NT2/D1 (cell line): ENCODE results near the gene LRMDA.

Source experiments
- DNase-seq: peaks from one replicate; pipeline ENCODE4 v3.0.0-alpha.2; 2011; ENCODE audit warnings: low read depth, low spot score
- H3K27me3 ChIP-seq: 2 replicates; pipeline ENCODE4 v1.6.0; 2011; ENCODE audit warnings: mild to moderate bottlenecking; ENCODE audit not compliant: insufficient read length, insufficient read depth
- H3K36me3 ChIP-seq: 2 replicates; pipeline ENCODE4 v1.6.1; 2011; ENCODE audit warnings: mild to moderate bottlenecking, low read length, mixed read lengths; ENCODE audit not compliant: insufficient read depth, insufficient read length
- H3K4me1 ChIP-seq: 2 replicates; pipeline ENCODE4 v1.5.1; 2011; ENCODE audit not compliant: insufficient read depth, insufficient read length
- H3K4me3 ChIP-seq: 2 replicates; pipeline ENCODE4 v1.5.1; 2011; ENCODE audit warnings: low read depth; ENCODE audit not compliant: insufficient read length
- H3K9ac ChIP-seq: 2 replicates; pipeline ENCODE4 v1.6.0; 2011; ENCODE audit warnings: low read depth; ENCODE audit not compliant: insufficient read length
- H3K9me3 ChIP-seq: 2 replicates; pipeline ENCODE4 v1.5.1; 2011; ENCODE audit warnings: mild to moderate bottlenecking, low read length; ENCODE audit not compliant: insufficient read depth
- SUZ12 ChIP-seq: IDR thresholded peaks from 2 replicates; pipeline ENCODE4 v1.6.1; 2011; ENCODE audit not compliant: insufficient read length, insufficient read depth; ENCODE audit errors: extremely low read depth
- YY1 ChIP-seq: IDR thresholded peaks from 2 replicates; pipeline ENCODE4 v1.6.1; 2011; ENCODE audit not compliant: insufficient read length, insufficient read depth
- ZNF274 ChIP-seq: IDR thresholded peaks from 2 replicates; pipeline ENCODE4 v1.6.1; 2011; ENCODE audit warnings: mild to moderate bottlenecking, low read depth, low read length

LRMDA gene

GRCh38 chr10:76201962-76202361 is 770.5 kb downstream of the LRMDA start:
- no peaks in the 10 kb centered on the region for H3K4me1 ChIP-seq
- H3K4me3 ChIP-seq = no peak overlapping the region
- no peaks in the 10 kb centered on the region; the same call in 1 of the 2 replicates for H3K9me3 ChIP-seq
- no peak overlapping the region for H3K9ac ChIP-seq
- H3K36me3 ChIP-seq = no peaks in the 10 kb centered on the region
- H3K27me3 ChIP-seq = no peaks in the 10 kb centered on the region
- TF ChIP-seq YY1 (no peak), SUZ12 (no peak), ZNF274 (no peak)
- no peak for DNase-seq

GRCh38 chr10:76202777-76203176 is 771.4 kb downstream of the LRMDA start:
- DNase-seq = no peak

GRCh38 chr10:76205361-76205760 is 773.9 kb downstream of the LRMDA start:
- Histone ChIP-seq H3K36me3 (no peaks in the 10 kb centered on the region), H3K4me1 (no peaks in the 10 kb centered on the region), H3K4me3 (no peak overlapping the region), H3K9ac (no peak overlapping the region), H3K9me3 (no peaks in the 10 kb centered on the region; the same call in 1 of the 2 replicates), H3K27me3 (no peaks in the 10 kb centered on the region)
- no peak for DNase-seq
- TF ChIP-seq ZNF274 = no peak
- no peak for TF ChIP-seq YY1
- no peak for TF ChIP-seq SUZ12

More at GRCh38 chr10:76202777-76203176, 771.4 kb downstream of the LRMDA start:
- Histone ChIP-seq H3K36me3 (no peaks in the 10 kb centered on the region), H3K4me3 (no peak overlapping the region), H3K27me3 (no peaks in the 10 kb centered on the region), H3K9ac (no peak overlapping the region), H3K4me1 (no peaks in the 10 kb centered on the region), H3K9me3 (no peaks in the 10 kb centered on the region; the same call in 1 of the 2 replicates)
- TF ChIP-seq YY1 (no peak), ZNF274 (no peak), SUZ12 (no peak)

GRCh38 chr10:76206797-76207352 is 775.5 kb downstream of the LRMDA start:
- no peaks in the 10 kb centered on the region for H3K4me1 ChIP-seq
- no peak for DNase-seq
- no peak overlapping the region for H3K9ac ChIP-seq
- no peaks in the 10 kb centered on the region for H3K9me3 ChIP-seq
- no peaks in the 10 kb centered on the region for H3K27me3 ChIP-seq
- no peak overlapping the region for H3K4me3 ChIP-seq
- H3K36me3 ChIP-seq = no peaks in the 10 kb centered on the region
- TF ChIP-seq ZNF274 = no peak
- no peak for TF ChIP-seq SUZ12
- no peak for TF ChIP-seq YY1

- Histone ChIP-seq H3K27me3 (no peaks in the 10 kb centered on the region), H3K36me3 (no peaks in the 10 kb centered on the region), H3K9me3 (no peaks in the 10 kb centered on the region), H3K4me1 (no peaks in the 10 kb centered on the region), H3K4me3 (no peak overlapping the region), H3K9ac (no peak overlapping the region)
- no peak for DNase-seq
- TF ChIP-seq SUZ12 (no peak), ZNF274 (no peak), YY1 (no peak)
Measured at GRCh38 chr10:76209135-76209534, 777.7 kb downstream of the LRMDA start.

- Histone ChIP-seq H3K4me3 (no peak overlapping the region), H3K36me3 (no peaks in the 10 kb centered on the region), H3K4me1 (no peaks in the 10 kb centered on the region), H3K9ac (no peak overlapping the region), H3K27me3 (no peaks in the 10 kb centered on the region), H3K9me3 (no peaks in the 10 kb centered on the region)
- no peak for DNase-seq
- TF ChIP-seq YY1 = no peak
- TF ChIP-seq ZNF274 = no peak
Measured at GRCh38 chr10:76210211-76210610, 778.8 kb downstream of the LRMDA start.

- Histone ChIP-seq H3K9me3 (no peaks in the 10 kb centered on the region), H3K27me3 (no peaks in the 10 kb centered on the region), H3K4me1 (no peaks in the 10 kb centered on the region), H3K4me3 (no peak overlapping the region), H3K9ac (no peak overlapping the region), H3K36me3 (no peaks in the 10 kb centered on the region)
- no peak for DNase-seq
- TF ChIP-seq SUZ12 = no peak
- TF ChIP-seq ZNF274 = no peak
- TF ChIP-seq YY1 = no peak
Measured at GRCh38 chr10:76211691-76212090, 780.3 kb downstream of the LRMDA start.
